ENCODE measurements around the gene SARS1. TPM values are rescaled to one million over a fixed set of nuclear protein-coding genes. Genes with fewer than 3 reads are reported as not detected.

Gene SARS1
- total and polyA plus RNA-seq, 2 of the 8 experiments (the other 6 are each of a cell fraction or from before 2014, with no cell fraction given), result 83.1 to 146 TPM

- H3K79me1 ChIP-seq (ENCODE audit: low read depth, low read length), result no peaks in the 10 kb centered on the region
- CTCF ChIA-PET (ENCODE audit: partially characterized antibody), result interaction anchor here (0.8 to 5.2 kb wide), 10 partner anchors 9 to 130 kb away, joined by 3 to 46 read pairs (median 4); partner anchors contain the start of gene SORT1
- TF ChIP-seq RXRA (IDR thresholded peaks at IDR 0.05; ENCODE audit: insufficient read depth, low read depth, low read length) (no peak), RBBP5 (IDR thresholded peaks at IDR 0.05; ENCODE audit: borderline replicate concordance, low read depth, low read length) (no peak), RFX5 (IDR thresholded peaks at IDR 0.05; ENCODE audit: borderline replicate concordance, low read depth, low read length) (no peak), JUND (IDR thresholded peaks at IDR 0.05; ENCODE audit: low read length) (no peak), CTBP2 (IDR thresholded peaks at IDR 0.05; ENCODE audit: borderline replicate concordance, insufficient read depth, insufficient read length, low read length) (no peak), USF2 (IDR thresholded peaks at IDR 0.05; ENCODE audit: low read length) (no peak), BACH1 (IDR thresholded peaks at IDR 0.05; ENCODE audit: low read length) (no peak), POLR2A (IDR thresholded peaks at IDR 0.05; ENCODE audit: control extremely low read depth in 1 of 2, low read depth in 2 of 2, low read length in 2 of 2) (no peak), SP1 (IDR thresholded peaks at IDR 0.05; ENCODE audit: low read depth, low read length) (no peak), POLR2AphosphoS5 (IDR thresholded peaks at IDR 0.05; ENCODE audit: low read depth, low read length) (no peak)
Measured at GRCh38 chr1:109267743-109268300, 54.1 kb downstream of the SARS1 start.

More at GRCh38 chr1:109267743-109268300, 54.1 kb downstream of the SARS1 start:
- peaks cover 0 to 12% of the 10 kb centered on the region in 2 experiments for H4K20me1 ChIP-seq (replicated peaks in 1 of 2; ENCODE audit: control insufficient read depth in 1 of 2, insufficient read depth in 2 of 2, low read length in 2 of 2)
- no peak overlapping the region for H4K5ac ChIP-seq (ENCODE audit: insufficient read length, low read depth, low read length)
- no peak overlapping the region for H3K4me3 ChIP-seq (ENCODE audit: extremely low read depth in 1 of 4, insufficient read depth in 2 of 4, low read depth in 3 of 4, low read length in 4 of 4)
- 98% methylated on average over 17 of the region's 17 CpGs; no CpG with 5 or more reads in 1 of the 2 experiments for WGBS, 2 experiments (ENCODE audit: extremely low coverage in 1 of 2, insufficient coverage in 1 of 2, insufficient read length in 1 of 2, insufficient replicate concordance in 2 of 2, low coverage in 1 of 2, low lambda C conversion rate in 2 of 2, missing lambda C conversion rate in 1 of 2)
- no peaks in the 10 kb centered on the region for H3K9me3 ChIP-seq (ENCODE audit: insufficient read depth in 2 of 2, low read depth in 1 of 2, low read length in 1 of 2)
- FAIRE-seq (no peak), DNase-seq (ENCODE audit: low read depth in 1 of 2, low spot score in 2 of 2) (no peak)
- peaks cover 0 to 3% (median under 1%) of the 10 kb centered on the region in 4 experiments; a peak in 1 of 7 replicates for H3K4me1 ChIP-seq (replicated peaks in 1 of 4; ENCODE audit: control insufficient read depth in 3 of 4, insufficient read depth in 4 of 4, low read length in 3 of 4)
- no peak overlapping the region for H2BK120ac ChIP-seq (replicated peaks; ENCODE audit: low read depth, low read length)
- H3K56ac ChIP-seq (replicated peaks; ENCODE audit: insufficient read length, low read depth, low read length), result no peak overlapping the region
- POLR2A ChIA-PET (ENCODE audit: partially characterized antibody), result interaction anchor here (1.4 kb wide), 1 partner anchor 9 kb away, joined by 3 read pairs; no protein-coding TSS in a partner anchor
- H2AFZ ChIP-seq (ENCODE audit: low read length), result no peak overlapping the region
- H2BK5ac ChIP-seq (ENCODE audit: low read depth, low read length), result no peak overlapping the region
- H3K27me3 ChIP-seq (replicated peaks in 1 of 4; ENCODE audit: control insufficient read depth in 3 of 4, extremely low read depth in 1 of 4, insufficient read depth in 3 of 4, low read length in 3 of 4), result no peaks in the 10 kb centered on the region
- H2BK15ac ChIP-seq (ENCODE audit: low read length), result no peak overlapping the region
- no peak overlapping the region for H3K27ac ChIP-seq (ENCODE audit: low read depth, low read length)
- H2BK12ac ChIP-seq (ENCODE audit: low read depth, low read length), result no peak overlapping the region
- H3K36me3 ChIP-seq (ENCODE audit: control insufficient read depth in 2 of 4, insufficient read depth in 4 of 4, low read length in 3 of 4), result peaks cover 15 to 34% (median 23%) of the 10 kb centered on the region in 4 experiments; a peak in 6 of 8 replicates
- H4K91ac ChIP-seq (replicated peaks; ENCODE audit: insufficient read length, low read length), result no peak overlapping the region
- 0 out of 2 replicates have a peak overlapping the region, but pooled peaks have one; percentile 18 for H4K8ac ChIP-seq (ENCODE audit: extremely low read depth, insufficient read depth, low read length)
- H3K23ac ChIP-seq (ENCODE audit: insufficient read length), result no peak overlapping the region
- no peak overlapping the region for H3K9ac ChIP-seq (replicated peaks in 1 of 4; ENCODE audit: extremely low read depth in 1 of 4, low read depth in 3 of 4, low read length in 3 of 4)
- H3K4ac ChIP-seq (replicated peaks; ENCODE audit: insufficient read length, low read depth, low read length), result no peak overlapping the region
- no peak overlapping the region for H2BK20ac ChIP-seq (ENCODE audit: low read length)
- no peak overlapping the region for H3K4me2 ChIP-seq (ENCODE audit: insufficient read depth in 1 of 2, low read depth in 2 of 2, low read length in 2 of 2)
- H3K14ac ChIP-seq (ENCODE audit: insufficient read length), result no peak overlapping the region
- H2AK5ac ChIP-seq (ENCODE audit: low read depth, low read length), result no peak overlapping the region
- H3K18ac ChIP-seq (ENCODE audit: extremely low read depth, low read length), result no peak overlapping the region
- H3K23me2 ChIP-seq (ENCODE audit: low read depth, low read length), result no peaks in the 10 kb centered on the region
- no peaks in the 10 kb centered on the region for H3K79me2 ChIP-seq (ENCODE audit: control insufficient read depth in 1 of 2, insufficient read depth in 2 of 2, low read length in 2 of 2)
